HG03575 (cell line): ENCODE measurements around the gene SUSD4.

Source experiments
- ATAC-seq: cut with Tn5 transposase; IDR thresholded peaks from one replicate; pipeline ENCODE4 v1.9.1; 2021; ENCODE audit not compliant: unreplicated experiment, insufficient number of reproducible peaks, low FRiP score; ENCODE audit errors: extremely low read depth

The SUSD4 gene

DNA sequence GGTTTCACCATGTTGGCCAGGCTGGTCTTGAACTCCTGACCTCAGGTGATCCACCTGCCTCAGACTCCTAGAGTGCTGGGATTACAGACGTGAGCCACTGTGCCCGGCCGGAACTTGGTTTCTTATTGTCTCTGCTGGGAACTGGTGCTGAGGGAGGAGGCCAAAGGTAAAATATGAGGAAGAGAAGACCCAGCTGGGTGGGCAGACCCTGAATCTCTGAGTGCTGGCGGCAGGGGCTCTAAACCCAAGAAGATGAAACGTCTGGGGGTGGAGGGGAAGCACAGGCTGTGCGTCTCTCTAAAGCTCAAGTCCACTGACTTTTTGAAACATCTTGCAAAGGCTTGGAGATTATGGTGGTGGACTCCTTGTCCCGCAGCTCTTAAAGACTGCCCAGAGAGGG, 138.9 kb downstream of the SUSD4 start:
- ATAC-seq: no peak

DNA sequence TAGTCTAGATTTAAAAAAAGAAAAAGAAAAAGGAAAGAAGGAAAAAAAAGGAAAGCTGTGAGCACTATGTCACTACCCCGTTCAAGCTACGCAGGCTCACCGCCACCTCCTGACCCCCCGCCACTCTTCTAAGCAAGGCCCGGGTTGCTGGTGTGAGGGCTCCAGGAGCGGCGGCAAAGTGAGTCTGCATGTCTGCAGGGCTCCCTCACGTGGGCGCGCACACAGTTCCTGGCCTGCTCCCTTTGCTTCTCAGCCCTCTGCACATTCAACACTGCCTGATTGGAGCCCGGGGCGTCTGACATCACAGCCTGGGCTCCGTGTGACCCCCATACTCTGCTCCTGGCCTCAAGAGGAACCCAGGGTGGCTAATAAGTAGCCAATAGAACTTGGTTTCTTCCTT, 139.5 kb downstream of the SUSD4 start:
- no peak for ATAC-seq

GRCh38 chr1:223223091-223223995, 140.6 kb downstream of the SUSD4 start:
- ATAC-seq: no peak

DNA sequence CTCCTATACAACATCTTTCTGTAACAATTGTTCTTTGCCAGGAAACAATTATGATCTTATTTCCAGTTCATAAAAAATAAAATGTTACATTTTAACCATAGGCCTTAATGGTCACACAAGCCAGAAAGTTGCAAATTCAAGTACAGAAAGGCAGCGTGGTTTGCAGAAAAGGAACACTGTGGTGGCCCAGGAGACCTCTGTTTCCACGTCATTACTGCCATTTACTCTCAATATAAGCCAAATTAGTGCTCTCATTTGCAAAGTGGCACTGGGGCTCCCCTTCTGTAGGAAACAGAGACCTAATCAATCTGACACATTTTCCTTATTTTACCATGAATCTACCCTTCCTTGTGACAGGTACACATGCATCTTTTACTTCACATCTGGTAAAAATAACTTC, 141.6 kb downstream of the SUSD4 start:
- no peak for ATAC-seq

GRCh38 chr1:223221686-223222085, 142.3 kb downstream of the SUSD4 start:
- ATAC-seq: no peak

DNA sequence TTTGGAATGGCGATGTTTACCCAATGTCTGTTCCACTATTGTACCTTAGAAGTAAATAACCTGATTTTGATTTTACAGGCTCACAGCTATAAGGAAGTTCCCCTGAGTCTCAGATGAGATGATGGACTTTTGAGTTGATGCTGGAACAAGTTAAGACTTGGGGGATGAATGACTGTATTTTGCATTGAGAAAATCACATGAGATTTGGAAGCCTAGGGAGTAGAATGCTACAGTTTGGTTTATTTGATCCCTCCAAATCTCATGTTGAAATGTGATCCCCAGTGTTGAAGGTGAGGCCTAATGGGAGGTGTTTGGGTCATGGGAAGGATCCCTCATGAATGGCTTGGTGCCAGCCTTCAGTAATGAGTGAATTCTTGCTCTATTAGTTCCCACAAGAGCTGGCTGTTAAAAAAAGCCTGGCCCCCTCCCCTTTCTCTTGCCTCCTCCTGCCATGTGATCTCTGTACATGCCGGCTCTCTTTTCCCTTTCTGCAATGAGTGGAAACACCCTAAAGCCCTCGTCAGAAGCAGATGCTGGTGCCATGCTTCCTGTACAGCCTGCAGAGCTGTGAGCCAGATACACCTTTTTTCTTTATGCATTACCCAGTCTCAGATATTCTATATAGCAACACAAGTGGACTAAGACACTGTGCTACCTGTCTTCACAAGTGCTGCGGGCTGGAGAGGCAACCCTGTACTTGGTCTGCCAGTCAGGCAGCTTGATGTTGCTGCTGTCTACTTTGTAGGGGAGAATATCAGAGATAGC, 143.9 kb downstream of the SUSD4 start:
- ATAC-seq: no peak

- ATAC-seq: no peak
Observed at GRCh38 chr1:223219318-223219635, 144.7 kb downstream of the SUSD4 start.

DNA sequence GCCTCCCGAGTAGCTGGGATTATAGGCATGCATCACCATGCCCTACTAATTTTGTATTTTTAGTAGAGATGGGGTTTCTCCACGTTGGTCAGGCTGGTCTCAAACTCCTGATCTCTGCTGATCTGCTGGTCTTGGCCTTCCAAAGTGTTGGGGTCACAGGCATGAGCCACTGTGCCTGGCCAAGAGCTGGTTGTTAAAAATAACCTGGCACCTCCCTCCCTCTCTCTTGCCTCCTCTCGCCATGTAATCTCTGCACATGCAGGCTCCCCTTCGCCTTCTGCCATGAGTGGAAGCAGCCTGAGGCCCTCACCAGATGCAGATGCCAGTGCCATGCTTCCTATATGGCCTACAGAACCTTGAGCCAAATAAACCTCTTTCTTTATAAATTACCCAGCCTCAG, 146.2 kb downstream of the SUSD4 start:
- ATAC-seq: no peak

- no peak for ATAC-seq
Observed at GRCh38 chr1:223216531-223217205, 147.3 kb downstream of the SUSD4 start.

DNA sequence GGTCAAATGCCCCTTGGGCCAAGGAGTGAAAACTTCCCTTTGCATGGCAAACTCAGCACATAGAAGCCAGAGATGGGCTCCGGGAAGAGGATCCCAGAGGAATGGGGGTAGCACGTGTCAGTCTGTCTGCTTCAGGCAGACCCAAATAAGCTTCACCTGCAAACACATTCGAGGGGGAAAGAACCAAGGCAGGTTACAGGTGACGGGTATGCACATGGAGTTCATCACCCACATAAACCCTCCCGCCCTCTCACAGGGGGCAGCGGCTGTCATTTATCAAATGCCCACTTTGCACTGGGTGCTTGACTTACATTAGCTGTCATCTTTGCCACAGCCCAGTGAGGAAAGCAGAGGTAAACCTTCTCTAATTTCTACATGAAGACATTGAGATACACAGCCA, 147.9 kb downstream of the SUSD4 start:
- ATAC-seq: no peak

DNA sequence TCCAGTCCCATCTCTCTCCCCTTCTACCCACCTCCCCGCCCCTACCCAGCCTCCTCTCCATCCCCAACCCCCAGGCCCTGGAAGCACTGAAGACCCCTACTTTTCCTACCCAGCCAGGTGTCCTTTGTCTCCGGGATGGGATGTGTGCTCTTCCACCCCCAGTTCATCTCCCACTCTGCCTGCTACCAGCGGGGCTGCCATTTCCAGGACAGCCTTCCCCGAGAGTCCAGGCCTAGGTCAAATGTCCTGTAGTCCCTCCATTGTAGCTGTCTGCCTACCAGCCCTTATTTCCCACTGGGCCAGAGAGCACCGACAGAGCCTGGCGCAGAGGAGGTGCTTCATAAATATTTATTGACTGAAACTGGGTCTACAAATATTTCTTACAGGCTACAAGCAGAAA, 148.9 kb downstream of the SUSD4 start:
- ATAC-seq: no peak

GRCh38 chr1:223214261-223214807, 149.6 kb downstream of the SUSD4 start:
- ATAC-seq: no peak

DNA sequence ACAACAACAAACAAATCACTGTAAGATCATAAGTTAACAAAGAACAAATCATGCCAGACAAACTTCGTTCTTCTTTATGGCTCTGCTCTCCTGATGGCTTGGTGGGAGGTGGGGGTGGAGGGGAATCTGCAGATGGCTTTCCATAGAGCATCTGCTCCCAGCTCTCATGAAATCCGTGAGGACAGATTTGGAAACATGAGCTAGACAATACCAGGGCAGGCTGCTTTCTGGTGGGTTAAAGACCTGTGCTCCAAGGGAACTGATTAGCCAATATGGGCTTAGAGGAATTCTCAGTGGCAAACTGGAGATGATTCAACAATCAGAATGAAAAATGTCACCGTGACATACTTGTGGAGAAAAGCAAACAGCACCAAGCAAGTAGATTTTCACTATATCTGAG, 151.5 kb downstream of the SUSD4 start:
- ATAC-seq: no peak

GRCh38 chr1:223211323-223211985, 152.5 kb downstream of the SUSD4 start:
- ATAC-seq: no peak

- no peak for ATAC-seq
Observed at GRCh38 chr1:223210788-223211120, 153.2 kb downstream of the SUSD4 start.

DNA sequence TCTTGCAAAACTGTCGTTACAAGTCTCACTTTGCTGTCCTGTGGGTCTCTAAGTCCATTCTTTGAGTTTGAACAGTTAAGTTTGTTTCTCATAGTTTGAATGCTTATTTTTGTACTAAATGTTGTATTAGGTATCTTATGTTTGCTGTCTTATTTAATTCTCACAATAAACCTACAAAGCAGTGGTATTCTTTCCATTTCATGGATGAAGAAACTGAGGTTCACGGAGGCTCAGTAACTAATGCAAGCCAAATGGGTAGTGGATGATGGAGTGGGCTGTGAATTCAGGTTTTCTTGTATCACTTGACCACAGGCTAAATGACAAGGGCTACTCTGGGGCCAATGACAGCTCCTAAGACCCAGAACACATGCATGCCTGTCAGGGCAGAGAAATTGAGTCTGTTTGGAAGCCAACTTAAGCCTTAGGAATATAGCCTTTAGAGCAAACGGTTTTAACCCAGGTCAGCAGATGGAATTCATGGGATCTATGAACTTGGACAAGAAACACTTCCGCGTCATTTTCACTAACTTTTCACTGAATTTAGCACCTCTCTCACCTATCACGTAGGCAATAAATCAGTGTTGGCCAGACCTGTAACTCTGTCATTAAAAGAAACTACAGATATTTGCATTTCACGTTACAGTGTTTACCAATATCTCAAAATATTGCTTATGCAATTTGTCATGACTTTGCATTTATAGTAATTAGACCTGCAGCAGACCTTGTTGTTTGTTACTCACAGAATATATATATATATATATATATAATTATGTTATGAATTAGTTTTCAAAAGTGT, 153.8 kb downstream of the SUSD4 start:
- no peak for ATAC-seq

DNA sequence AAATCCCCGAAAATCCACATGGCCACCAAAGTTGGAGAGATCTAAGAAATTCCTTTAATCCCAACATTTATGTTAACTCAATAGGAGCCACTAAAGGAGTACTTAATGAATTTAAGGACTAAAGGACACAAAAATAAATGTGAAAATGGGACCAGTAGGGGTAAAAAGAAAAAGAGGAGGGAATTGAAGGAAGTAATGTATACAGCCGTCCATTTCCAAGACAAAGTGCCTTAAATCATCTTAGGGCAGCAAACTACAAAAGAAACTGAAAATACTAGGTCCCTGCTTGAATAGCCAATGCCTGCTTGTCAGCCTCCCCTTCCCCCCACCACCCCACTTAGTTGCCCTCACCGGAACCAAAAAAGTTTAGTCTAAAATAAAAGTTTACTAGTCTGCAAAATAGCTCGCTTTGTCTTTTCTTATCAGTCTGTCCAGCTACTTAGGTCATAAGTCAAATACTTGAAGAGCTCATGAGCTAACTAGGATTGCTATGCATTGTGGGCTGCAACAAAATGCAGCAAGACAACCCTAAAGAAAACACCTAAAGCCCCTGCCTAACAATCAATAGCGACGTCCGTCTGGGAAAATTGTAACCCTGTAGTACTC, 154.6 kb downstream of the SUSD4 start:
- no peak for ATAC-seq
